ENCODE data around the gene KCNN3. TPM values are rescaled to one million over a fixed set of nuclear protein-coding genes. Genes with fewer than 3 reads are reported as not detected.

Gene KCNN3
- total RNA-seq, 4 donors from 2014 or later: 0.21 to 0.78 (median 0.26) TPM

DNA sequence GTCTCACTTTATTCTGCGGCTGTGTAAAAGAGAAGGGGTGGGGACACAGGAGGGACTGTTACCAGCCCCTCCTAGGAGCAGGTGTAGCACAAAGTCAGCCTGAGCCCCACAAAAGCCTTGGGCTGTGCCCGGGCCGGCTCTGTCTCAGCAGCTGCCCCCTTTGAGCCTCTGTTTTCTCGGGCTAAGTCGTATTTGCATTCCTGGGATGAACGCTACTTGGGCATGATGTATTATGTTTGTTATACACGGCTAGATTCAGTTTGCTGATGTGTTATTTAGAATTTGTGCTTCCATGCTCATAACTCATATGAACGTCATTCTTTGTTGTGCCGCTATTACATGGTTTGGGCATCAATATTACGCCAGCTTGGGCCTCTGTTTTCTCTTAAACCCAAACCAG lies 47.8 kb downstream of the KCNN3 start:
- 62 to 83% methylated on average over 10 of the region's 10 CpGs for WGBS, 2 donors
- H3K4me3 ChIP-seq: no peak overlapping the region
- H3K27ac ChIP-seq: no peak overlapping the region
- no peaks in the 10 kb centered on the region for H3K4me1 ChIP-seq
- no peaks in the 10 kb centered on the region for H3K27me3 ChIP-seq
- TF ChIP-seq EP300 (IDR thresholded peaks at IDR 0.05) (no peak), POLR2A (IDR thresholded peaks at IDR 0.05) (no peak)
- TF ChIP-seq, protein P1, sequence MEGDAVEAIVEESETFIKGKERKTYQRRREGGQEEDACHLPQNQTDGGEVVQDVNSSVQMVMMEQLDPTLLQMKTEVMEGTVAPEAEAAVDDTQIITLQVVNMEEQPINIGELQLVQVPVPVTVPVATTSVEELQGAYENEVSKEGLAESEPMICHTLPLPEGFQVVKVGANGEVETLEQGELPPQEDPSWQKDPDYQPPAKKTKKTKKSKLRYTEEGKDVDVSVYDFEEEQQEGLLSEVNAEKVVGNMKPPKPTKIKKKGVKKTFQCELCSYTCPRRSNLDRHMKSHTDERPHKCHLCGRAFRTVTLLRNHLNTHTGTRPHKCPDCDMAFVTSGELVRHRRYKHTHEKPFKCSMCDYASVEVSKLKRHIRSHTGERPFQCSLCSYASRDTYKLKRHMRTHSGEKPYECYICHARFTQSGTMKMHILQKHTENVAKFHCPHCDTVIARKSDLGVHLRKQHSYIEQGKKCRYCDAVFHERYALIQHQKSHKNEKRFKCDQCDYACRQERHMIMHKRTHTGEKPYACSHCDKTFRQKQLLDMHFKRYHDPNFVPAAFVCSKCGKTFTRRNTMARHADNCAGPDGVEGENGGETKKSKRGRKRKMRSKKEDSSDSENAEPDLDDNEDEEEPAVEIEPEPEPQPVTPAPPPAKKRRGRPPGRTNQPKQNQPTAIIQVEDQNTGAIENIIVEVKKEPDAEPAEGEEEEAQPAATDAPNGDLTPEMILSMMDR (IDR thresholded peaks at IDR 0.05): no peak
- no peak for DNase-seq (ENCODE audit: low spot score in 2 of 2)
- H3K36me3 ChIP-seq: no peaks in the 10 kb centered on the region
- H3K9me3 ChIP-seq: no peaks in the 10 kb centered on the region

DNA sequence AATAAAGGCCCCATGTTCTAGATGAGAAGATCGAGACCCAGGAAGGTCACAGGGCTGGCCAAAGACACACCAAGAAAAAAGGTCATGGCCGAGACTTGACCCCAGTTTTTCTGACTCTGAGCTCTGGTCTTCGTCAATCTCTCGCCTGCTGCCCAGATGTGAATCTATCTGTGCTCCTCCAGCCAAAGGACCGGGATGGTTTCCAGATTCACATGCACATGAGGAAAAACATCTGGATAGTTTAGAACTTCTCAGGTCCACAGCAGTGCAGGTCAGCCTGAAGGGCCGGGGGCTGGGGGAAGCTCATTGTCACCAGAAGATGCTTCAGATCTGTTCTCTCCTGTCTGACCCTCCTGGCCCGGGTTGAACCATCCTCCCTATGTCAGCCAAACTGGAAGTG lies 49.0 kb downstream of the KCNN3 start:
- no peak overlapping the region for H3K27ac ChIP-seq
- no peaks in the 10 kb centered on the region for H3K9me3 ChIP-seq
- no peaks in the 10 kb centered on the region for H3K36me3 ChIP-seq
- 78 to 83% methylated on average over 7 of the region's 7 CpGs for WGBS, 2 donors
- no peak for TF ChIP-seq POLR2A (IDR thresholded peaks at IDR 0.05)
- TF ChIP-seq, protein P1 (IDR thresholded peaks at IDR 0.05): no peak
- no peak for TF ChIP-seq EP300 (IDR thresholded peaks at IDR 0.05)
- no peaks in the 10 kb centered on the region for H3K4me1 ChIP-seq
- DNase-seq (ENCODE audit: low spot score in 2 of 2): no peak
- H3K4me3 ChIP-seq: no peak overlapping the region
- no peaks in the 10 kb centered on the region for H3K27me3 ChIP-seq

DNA sequence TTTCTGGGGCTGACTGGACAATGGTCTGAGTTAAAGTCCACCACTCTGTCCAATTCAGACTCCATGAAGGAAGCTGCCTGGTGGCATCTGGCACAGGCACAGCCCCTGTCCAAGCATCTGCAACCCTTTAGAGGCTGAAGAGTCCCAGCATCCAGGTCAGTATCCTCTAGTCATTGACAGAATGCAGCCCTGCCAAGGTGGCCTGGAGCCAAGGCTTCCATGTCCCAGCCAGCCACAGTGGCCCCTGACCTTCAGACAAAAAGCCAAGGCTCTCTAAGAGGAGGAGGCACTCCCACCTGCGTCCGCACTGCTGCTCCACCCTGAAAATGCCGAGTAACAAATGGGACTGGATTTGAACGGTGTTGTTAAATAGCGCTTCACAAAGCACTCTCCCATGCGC lies 49.4 kb downstream of the KCNN3 start:
- no peak for TF ChIP-seq POLR2A (IDR thresholded peaks at IDR 0.05)
- TF ChIP-seq, protein P1 (IDR thresholded peaks at IDR 0.05): no peak
- TF ChIP-seq EP300 (IDR thresholded peaks at IDR 0.05): no peak
- Histone ChIP-seq H3K4me3 (no peak overlapping the region), H3K27ac (no peak overlapping the region), H3K36me3 (no peaks in the 10 kb centered on the region), H3K9me3 (no peaks in the 10 kb centered on the region), H3K4me1 (no peaks in the 10 kb centered on the region), H3K27me3 (peaks cover 0 to 1% of the 10 kb centered on the region in 2 donors)
- DNase-seq (ENCODE audit: low spot score in 2 of 2): no peak
- WGBS, 2 donors: 92 to 96% methylated on average over 6 of the region's 6 CpGs

DNA sequence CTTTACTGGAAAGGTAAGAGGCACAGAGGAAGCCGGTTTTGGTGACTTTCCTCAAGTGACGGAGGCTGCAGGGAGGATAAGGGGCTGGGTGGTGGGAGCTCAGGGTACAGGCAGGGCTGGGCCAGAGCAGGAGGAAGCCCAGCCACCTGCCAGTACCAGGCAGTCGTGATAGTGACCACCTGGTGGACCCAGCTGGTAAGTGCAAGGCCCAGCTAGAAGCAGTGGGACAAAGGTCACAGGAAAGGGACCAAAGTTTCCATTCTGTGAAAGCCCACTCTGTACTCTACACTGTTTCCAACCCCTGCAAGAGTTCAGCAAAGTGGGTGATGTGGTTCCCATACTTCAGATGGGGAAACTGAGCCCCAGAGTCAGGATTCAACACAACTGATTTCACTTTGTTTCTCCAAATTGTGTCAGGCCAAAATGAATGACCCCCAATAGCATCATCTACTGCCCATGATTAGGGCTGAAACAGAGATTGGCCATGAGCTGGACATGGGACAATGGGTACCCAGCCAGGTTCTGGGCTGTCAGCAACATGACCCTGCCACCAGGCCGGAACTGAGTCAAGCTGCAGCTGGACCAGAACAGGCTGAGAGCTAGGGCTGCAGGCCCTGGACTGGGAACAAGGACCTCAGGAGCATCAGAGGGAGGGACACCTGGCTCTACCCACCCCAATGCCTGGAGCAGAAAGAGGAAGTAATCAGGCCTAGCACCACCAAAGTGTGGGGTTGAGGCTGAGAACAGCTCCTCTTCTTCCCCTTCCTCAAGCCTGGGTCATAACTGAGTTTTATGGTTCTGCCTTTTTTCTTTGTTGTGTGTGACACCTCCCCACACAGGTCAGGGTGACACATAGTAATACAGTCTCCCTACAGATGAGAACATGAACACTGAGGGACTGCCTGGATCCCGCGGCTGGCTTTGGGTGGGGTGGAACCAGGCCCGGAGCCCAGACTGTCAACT lies 50.2 kb downstream of the KCNN3 start:
- TF ChIP-seq EP300 (IDR thresholded peaks at IDR 0.05) (no peak), POLR2A (IDR thresholded peaks at IDR 0.05) (no peak)
- TF ChIP-seq, protein P1 (IDR thresholded peaks at IDR 0.05): no peak
- Histone ChIP-seq H3K4me3 (no peak overlapping the region), H3K4me1 (no peaks in the 10 kb centered on the region), H3K27me3 (peaks cover 0 to 8% of the 10 kb centered on the region in 2 donors), H3K27ac (no peak overlapping the region), H3K9me3 (no peaks in the 10 kb centered on the region), H3K36me3 (no peaks in the 10 kb centered on the region)
- 81 to 88% methylated on average over 7 of the region's 7 CpGs for WGBS, 2 donors
- no peak for DNase-seq (ENCODE audit: low spot score in 2 of 2)

DNA sequence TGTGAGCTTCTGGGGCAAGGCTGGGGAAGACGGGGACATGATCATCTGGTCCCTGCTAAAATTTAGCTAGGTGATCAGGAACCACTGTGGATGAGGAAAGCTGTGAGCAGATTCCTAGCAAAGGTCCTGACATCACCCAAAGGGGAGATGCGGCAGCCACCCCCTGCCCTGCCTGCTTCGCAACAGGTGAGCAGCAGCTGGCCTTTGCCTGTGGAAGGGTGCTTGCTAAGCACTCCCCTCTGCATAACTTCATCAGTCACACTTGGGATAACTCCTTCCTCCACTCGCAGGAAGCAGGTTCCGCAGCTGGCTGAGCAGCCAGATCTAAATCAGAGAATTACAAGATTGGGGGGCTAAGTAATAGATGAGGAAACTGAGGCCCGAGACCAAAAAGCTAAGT lies 51.2 kb downstream of the KCNN3 start:
- 78 to 92% methylated on average over 6 of the region's 6 CpGs for WGBS, 2 donors
- Histone ChIP-seq H3K4me1 (peaks cover 0 to 1% (median 0%) of the 10 kb centered on the region in 4 donors), H3K36me3 (no peaks in the 10 kb centered on the region), H3K9me3 (no peaks in the 10 kb centered on the region), H3K4me3 (no peak overlapping the region), H3K27me3 (peaks cover 0 to 13% of the 10 kb centered on the region in 2 donors), H3K27ac (no peak overlapping the region)
- no peak for DNase-seq (ENCODE audit: low spot score in 2 of 2)
- TF ChIP-seq EP300 (IDR thresholded peaks at IDR 0.05) (no peak), POLR2A (IDR thresholded peaks at IDR 0.05) (no peak)
- TF ChIP-seq, protein P1 (IDR thresholded peaks at IDR 0.05): no peak
